Breast epithelium (tissue), 3 donors: Measurements from ENCODE around the gene MTHFD2L.

Source experiments
- CTCF ChIP-seq, 3 donors: fragments of 450-650 bp; IDR thresholded peaks; one replicate each; pipeline ENCODE4 v1.5.1; 2016 to 2017; ENCODE audit warnings: antibody characterized with exemption in 3 of 3, mild to moderate bottlenecking in 3 of 3, moderate library complexity in 3 of 3
- POLR2A ChIP-seq: fragments of 450-650 bp; IDR thresholded peaks from one replicate; pipeline ENCODE4 v1.6.1; 2016; ENCODE audit warnings: antibody characterized with exemption, mild to moderate bottlenecking, moderate library complexity

GRCh38 chr4:74168841-74169240, 10.9 kb downstream of the MTHFD2L start:
- TF ChIP-seq CTCF (IDR thresholded peaks at IDR 0.05) (no peak), POLR2A (no peak)
